Measurements from ENCODE around the gene TRAF2. TPM values are rescaled to one million over a fixed set of nuclear protein-coding genes. Genes with fewer than 3 reads are reported as not detected.

TRAF2 gene
- total RNA-seq, 1 experiment from 2014 or later, result 29.2 TPM

GRCh38 chr9:136906266-136906665, 19.9 kb downstream of the TRAF2 start:
- no peak for DNase-seq (ENCODE audit: low spot score)
- H3K27ac ChIP-seq (ENCODE audit: low read depth, low read length, poor library complexity, severe bottlenecking), result no peak overlapping the region
- intact Hi-C loops (cut with micrococcal nuclease; ENCODE audit: unreplicated experiment), result no loop called here
- H3K4me1 ChIP-seq (ENCODE audit: insufficient read depth, low read length, poor library complexity, severe bottlenecking), result no peaks in the 10 kb centered on the region
- ChIA-PET CTCF (no interaction called here), POLR2A (ENCODE audit: low non-redundant PET) (no interaction called here)
- TF ChIP-seq CTCF (conservative IDR thresholded peaks at IDR 0.05; ENCODE audit: low read depth, low read length), result no peak
- no peak for TF ChIP-seq EZH2 (IDR thresholded peaks at IDR 0.05; ENCODE audit: borderline replicate concordance, low read depth, low read length, poor library complexity, severe bottlenecking)
- no peaks in the 10 kb centered on the region for H3K27me3 ChIP-seq (replicated peaks; ENCODE audit: insufficient read depth, low read depth, low read length, poor library complexity)
- no TSS peak for BruUV-seq (replicated peaks)
- no peak overlapping the region for H3K4me3 ChIP-seq (ENCODE audit: low read depth, low read length, poor library complexity, severe bottlenecking)
- peaks cover 39% of the 10 kb centered on the region for H3K36me3 ChIP-seq (ENCODE audit: insufficient read depth, low read length, poor library complexity, severe bottlenecking)
- no peaks in the 10 kb centered on the region for H3K9me3 ChIP-seq (ENCODE audit: low read depth, low read length, poor library complexity, severe bottlenecking)

- Histone ChIP-seq H3K4me1 (ENCODE audit: insufficient read depth, low read length, poor library complexity, severe bottlenecking) (no peaks in the 10 kb centered on the region), H3K4me3 (ENCODE audit: low read depth, low read length, poor library complexity, severe bottlenecking) (no peak overlapping the region), H3K36me3 (ENCODE audit: insufficient read depth, low read length, poor library complexity, severe bottlenecking) (peaks cover 30% of the 10 kb centered on the region), H3K27me3 (replicated peaks; ENCODE audit: insufficient read depth, low read depth, low read length, poor library complexity) (no peaks in the 10 kb centered on the region), H3K9me3 (ENCODE audit: low read depth, low read length, poor library complexity, severe bottlenecking) (no peaks in the 10 kb centered on the region), H3K27ac (ENCODE audit: low read depth, low read length, poor library complexity, severe bottlenecking) (no peak overlapping the region)
- ChIA-PET POLR2A (ENCODE audit: low non-redundant PET) (no interaction called here), CTCF (no interaction called here)
- no TSS peak for BruUV-seq (replicated peaks)
- intact Hi-C loops (cut with micrococcal nuclease; ENCODE audit: unreplicated experiment), result no loop called here
- no peak for TF ChIP-seq EZH2 (IDR thresholded peaks at IDR 0.05; ENCODE audit: borderline replicate concordance, low read depth, low read length, poor library complexity, severe bottlenecking)
- TF ChIP-seq CTCF (conservative IDR thresholded peaks at IDR 0.05; ENCODE audit: low read depth, low read length), result no peak
- DNase-seq (ENCODE audit: low spot score), result no peak
Observed at GRCh38 chr9:136907011-136907914, 20.9 kb downstream of the TRAF2 start.

GRCh38 chr9:136910197-136910900, 24.0 kb downstream of the TRAF2 start:
- intact Hi-C loops (cut with micrococcal nuclease; ENCODE audit: unreplicated experiment), result no loop called here
- ChIA-PET CTCF (interaction anchor here (0.6 kb wide), 1 partner anchor 68 kb away, joined by 4 read pairs; no protein-coding TSS in a partner anchor), POLR2A (ENCODE audit: low non-redundant PET) (no interaction called here)
- TF ChIP-seq EZH2 (IDR thresholded peaks at IDR 0.05; ENCODE audit: borderline replicate concordance, low read depth, low read length, poor library complexity, severe bottlenecking) (no peak), CTCF (conservative IDR thresholded peaks at IDR 0.05; ENCODE audit: low read depth, low read length) (no peak)
- H3K4me3 ChIP-seq (ENCODE audit: low read depth, low read length, poor library complexity, severe bottlenecking), result no peak overlapping the region
- H3K27me3 ChIP-seq (replicated peaks; ENCODE audit: insufficient read depth, low read depth, low read length, poor library complexity), result no peaks in the 10 kb centered on the region
- no peaks in the 10 kb centered on the region for H3K9me3 ChIP-seq (ENCODE audit: low read depth, low read length, poor library complexity, severe bottlenecking)
- peaks cover 39% of the 10 kb centered on the region for H3K36me3 ChIP-seq (ENCODE audit: insufficient read depth, low read length, poor library complexity, severe bottlenecking)
- DNase-seq (ENCODE audit: low spot score), result no peak
- no peaks in the 10 kb centered on the region for H3K4me1 ChIP-seq (ENCODE audit: insufficient read depth, low read length, poor library complexity, severe bottlenecking)
- no TSS peak for BruUV-seq (replicated peaks)
- H3K27ac ChIP-seq (ENCODE audit: low read depth, low read length, poor library complexity, severe bottlenecking), result no peak overlapping the region
